Sigmoid colon (tissue), 7 donors: ENCODE data around the gene FRAS1. TPM values are rescaled to one million over a fixed set of nuclear protein-coding genes. Genes with fewer than 3 reads are reported as not detected.

ENCODE experiments used
- DNase-seq: peaks from one replicate; pipeline ENCODE4 v3.0.0-alpha.2; 2019
- H3K27ac ChIP-seq, 4 donors: fragments of 200-600 bp; sonication (generic); one replicate each; pipeline ENCODE4 v1.5.1; 2016 to 2019; ENCODE audit warnings: mild to moderate bottlenecking in 1 of 4
- H3K27me3 ChIP-seq, 3 donors: fragments of 200-600 bp; sonication (generic); one replicate each; pipeline ENCODE4 v1.5.1; 2019; ENCODE audit warnings: mild to moderate bottlenecking in 1 of 3
- H3K36me3 ChIP-seq, 4 donors: fragments of 200-600 bp; sonication (generic); one replicate each; pipeline ENCODE4 v1.5.1; 2016 to 2019
- H3K4me1 ChIP-seq, 4 donors: fragments of 200-600 bp; sonication (generic); one replicate each; pipeline ENCODE4 v1.5.1; 2017 to 2019
- H3K4me3 ChIP-seq, 4 donors: fragments of 200-600 bp; sonication (generic); one replicate each; pipeline ENCODE4 v1.5.1; 2017 to 2019; ENCODE audit warnings: mild to moderate bottlenecking in 2 of 4, moderate library complexity in 1 of 4
- H3K9me3 ChIP-seq, 4 donors: fragments of 200-600 bp in 3 of 4; sonication (generic) in 3 of 4; one replicate each; pipeline versions ENCODE4 v1.5.1 to v1.6.1; 2013 to 2019
- CTCF ChIP-seq, 4 experiments: fragments of 450-650 bp in 3 of 4; fragments of 200-600 bp in 1 of 4; IDR thresholded peaks; one replicate each; pipeline ENCODE4 v1.5.1; 2016 to 2019; ENCODE audit warnings: antibody characterized with exemption in 4 of 4, mild to moderate bottlenecking in 3 of 4, moderate library complexity in 2 of 4
- EP300 ChIP-seq, 4 donors: sonication (generic); formaldehyde crosslinking; IDR thresholded peaks; one replicate each; pipeline ENCODE4 v1.6.1; 2017; ENCODE audit warnings: antibody characterized with exemption in 4 of 4
- POLR2A ChIP-seq, 2 donors: fragments of 450-650 bp; IDR thresholded peaks; one replicate each; pipeline ENCODE4 v1.6.1; 2016; ENCODE audit warnings: antibody characterized with exemption in 2 of 2, mild to moderate bottlenecking in 2 of 2, moderate library complexity in 2 of 2
- POLR2AphosphoS5 ChIP-seq, 4 donors: sonication (generic); formaldehyde crosslinking; IDR thresholded peaks; one replicate each; pipeline ENCODE4 v1.6.1; 2017; ENCODE audit warnings: antibody characterized with exemption in 4 of 4
- WGBS, 2 donors: extraction: QIAGEN DNeasy Blood & Tissue Kit; methylation state at CpG; one replicate each; pipeline ENCODE4 v1.1.7; 2013; 5-methylcytosine and 5-hydroxymethylcytosine counted together
- intact Hi-C: fragments of 100-400 bp; cut with DNase I; formaldehyde crosslinking; loops from one replicate; pipeline ENCODE4 v1.15.1; 2023
- polyA plus RNA-seq, 3 donors: library from polyadenylated mRNA; stranded (reverse); fragments of 200-250 nt; gene quantifications; one replicate each; pipeline ENCODE4 v1.2.3, GENCODE V29; 2013
- total RNA-seq, 4 donors: library from RNA; depleted of rRNA; stranded (reverse); fragments of >200 nt; gene quantifications; one replicate each; pipeline ENCODE4 v1.1.0, GENCODE V29; 2016
- donor health status: healthy with polysubstance abuse.
- donor health status: Bipolar disorder and iron deficiency.
- donor health status: healthy.

The FRAS1 gene
- total and polyA plus RNA-seq, 7 donors, result under 0.01 to 22.4 (median 7.4) TPM; not detected in 1

DNA sequence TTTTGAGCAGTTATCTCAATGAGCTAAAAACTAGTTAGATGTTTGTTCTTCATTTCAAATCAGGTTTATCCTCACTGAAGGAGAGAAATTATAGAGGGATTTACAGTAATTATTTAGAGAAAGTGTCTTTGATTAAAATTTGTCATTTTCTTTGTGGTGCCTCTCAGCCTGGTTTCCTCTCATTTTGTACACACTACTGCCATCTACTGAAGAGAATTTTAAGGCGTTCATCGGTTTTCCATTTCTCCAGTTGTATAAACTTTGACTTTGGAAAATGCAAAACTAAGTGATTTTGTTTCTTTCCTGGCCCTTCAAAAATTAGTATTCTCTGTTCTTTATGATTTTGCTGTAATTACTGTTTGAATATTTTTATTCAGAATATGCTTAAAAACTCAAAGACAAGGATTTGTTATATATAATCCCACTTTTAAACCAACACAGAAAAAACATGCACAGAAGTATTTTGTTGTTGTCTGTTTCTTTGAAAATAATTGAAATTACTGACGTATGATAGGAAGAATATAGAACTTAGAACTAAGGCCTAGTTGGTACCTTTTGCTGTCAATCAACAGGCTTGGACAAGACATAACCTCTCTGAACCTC is 460.0 kb downstream of the FRAS1 start:
- TF ChIP-seq EP300 (IDR thresholded peaks at IDR 0.05) (no peak), POLR2A (IDR thresholded peaks at IDR 0.05) (no peak), CTCF (IDR thresholded peaks at IDR 0.05) (peak in 3 of 4 experiments; percentile 28 to 50 (median 44)), POLR2AphosphoS5 (IDR thresholded peaks at IDR 0.05) (no peak)
- no peaks in the 10 kb centered on the region for H3K27me3 ChIP-seq
- DNase-seq, result no peak
- intact Hi-C loops, result loop anchor here (2.0 to 10.0 kb wide), 2 partner anchors 462 to 556 kb away; partner anchors contain the start of gene FRAS1
- no peaks in the 10 kb centered on the region for H3K9me3 ChIP-seq
- no peak overlapping the region for H3K4me3 ChIP-seq
- 9 to 30% methylated on average over 3 of the region's 3 CpGs for WGBS, 2 donors
- peaks cover 0 to 13% (median 2%) of the 10 kb centered on the region in 4 donors for H3K4me1 ChIP-seq
- H3K27ac ChIP-seq, result no peak overlapping the region
- no peaks in the 10 kb centered on the region for H3K36me3 ChIP-seq

- no peaks in the 10 kb centered on the region for H3K36me3 ChIP-seq
- peaks cover 0 to 13% (median 2%) of the 10 kb centered on the region in 4 donors for H3K4me1 ChIP-seq
- H3K4me3 ChIP-seq, result no peak overlapping the region
- no peak for TF ChIP-seq POLR2A (IDR thresholded peaks at IDR 0.05)
- TF ChIP-seq EP300 (IDR thresholded peaks at IDR 0.05), result no peak
- no peak for TF ChIP-seq POLR2AphosphoS5 (IDR thresholded peaks at IDR 0.05)
- no peak for TF ChIP-seq CTCF (IDR thresholded peaks at IDR 0.05)
- H3K9me3 ChIP-seq, result no peaks in the 10 kb centered on the region
- H3K27me3 ChIP-seq, result no peaks in the 10 kb centered on the region
- no peak for DNase-seq
- intact Hi-C loops, result loop anchor here (10.0 kb wide), 1 partner anchor 464 kb away; the partner anchor contains the start of gene FRAS1
- 83 to 86% methylated on average over 3 of the region's 3 CpGs for WGBS, 2 donors
- H3K27ac ChIP-seq, result no peak overlapping the region
Measured at GRCh38 chr4:78518561-78518960, 461.4 kb downstream of the FRAS1 start.

GRCh38 chr4:78519962-78520361 is 462.8 kb downstream of the FRAS1 start:
- no peak for DNase-seq
- TF ChIP-seq POLR2AphosphoS5 (IDR thresholded peaks at IDR 0.05) (no peak), CTCF (IDR thresholded peaks at IDR 0.05) (no peak), EP300 (IDR thresholded peaks at IDR 0.05) (no peak), POLR2A (IDR thresholded peaks at IDR 0.05) (no peak)
- Histone ChIP-seq H3K27ac (no peak overlapping the region), H3K4me3 (no peak overlapping the region), H3K4me1 (peaks cover 0 to 13% (median 2%) of the 10 kb centered on the region in 4 donors), H3K27me3 (no peaks in the 10 kb centered on the region), H3K9me3 (no peaks in the 10 kb centered on the region), H3K36me3 (no peaks in the 10 kb centered on the region)
- intact Hi-C loops, result loop anchor here (10.0 kb wide), 1 partner anchor 465 kb away; the partner anchor contains the start of gene FRAS1
- 87 to 92% methylated on average over 3 of the region's 3 CpGs for WGBS, 2 donors

GRCh38 chr4:78520808-78521226 is 463.7 kb downstream of the FRAS1 start:
- H3K4me3 ChIP-seq, result no peak overlapping the region
- no peaks in the 10 kb centered on the region for H3K27me3 ChIP-seq
- H3K4me1 ChIP-seq, result peaks cover 0 to 13% (median 2%) of the 10 kb centered on the region in 4 donors
- 65 to 83% methylated on average over 3 of the region's 3 CpGs for WGBS, 2 donors
- intact Hi-C loops, result no loop called here
- no peaks in the 10 kb centered on the region for H3K9me3 ChIP-seq
- peak overlapping the region in 1 of 4 donors; percentile 14 for H3K27ac ChIP-seq
- DNase-seq, result no peak
- TF ChIP-seq CTCF (IDR thresholded peaks at IDR 0.05), result no peak
- no peak for TF ChIP-seq EP300 (IDR thresholded peaks at IDR 0.05)
- no peak for TF ChIP-seq POLR2AphosphoS5 (IDR thresholded peaks at IDR 0.05)
- TF ChIP-seq POLR2A (IDR thresholded peaks at IDR 0.05), result no peak
- no peaks in the 10 kb centered on the region for H3K36me3 ChIP-seq
